Measurements from ENCODE around the gene RBBP4.

GRCh38 chr1:32701951-32702598 is 51.1 kb downstream of the RBBP4 start:
- TF ChIP-seq CTCF (conservative IDR thresholded peaks at IDR 0.05; ENCODE audit: low read length) (no peak), EZH2phosphoT487 (IDR thresholded peaks at IDR 0.05; ENCODE audit: borderline replicate concordance) (no peak)

Measured in Loucy (cell line).